Measurements from ENCODE around the gene HOTAIR.
A peak's percentile ranks its signal among the peaks of the same experiment; 100 is the strongest.

HOTAIR gene

DNA sequence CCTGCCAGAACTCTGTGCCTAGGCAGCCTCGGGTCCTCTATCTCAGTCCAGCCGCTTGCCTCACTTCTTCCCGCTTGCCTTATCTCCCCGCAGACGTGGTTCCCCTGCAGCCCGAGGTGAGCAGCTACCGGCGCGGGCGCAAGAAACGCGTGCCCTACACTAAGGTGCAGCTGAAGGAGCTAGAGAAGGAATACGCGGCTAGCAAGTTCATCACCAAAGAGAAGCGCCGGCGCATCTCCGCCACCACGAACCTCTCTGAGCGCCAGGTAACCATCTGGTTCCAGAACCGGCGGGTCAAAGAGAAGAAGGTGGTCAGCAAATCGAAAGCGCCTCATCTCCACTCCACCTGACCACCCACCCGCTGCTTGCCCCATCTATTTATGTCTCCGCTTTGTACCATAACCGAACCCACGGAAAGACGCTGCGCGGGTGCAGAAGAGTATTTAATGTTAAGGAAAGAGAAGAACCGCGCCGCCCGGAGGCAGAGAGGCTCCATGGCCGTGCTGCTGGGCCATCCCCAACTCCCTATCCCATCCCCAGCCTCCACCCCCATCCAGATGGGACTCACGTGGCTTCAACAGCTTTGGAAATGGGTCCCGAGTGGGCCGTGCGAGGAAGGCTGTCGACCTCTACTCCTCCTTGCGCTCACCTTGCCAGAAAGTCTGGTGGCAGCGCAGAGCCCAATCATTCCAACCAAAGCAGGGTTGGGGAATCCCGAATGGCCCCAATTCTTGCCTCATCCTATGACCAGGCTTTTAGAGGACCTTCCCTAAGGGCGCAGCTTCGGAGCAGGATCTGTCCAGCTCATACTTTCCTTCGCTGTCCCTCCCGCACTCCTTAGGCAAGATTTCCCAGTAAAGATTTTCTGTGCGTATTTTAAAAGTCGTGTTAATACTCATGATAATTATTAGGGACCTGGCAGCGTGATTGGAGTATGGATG, 29.6 kb downstream of the HOTAIR start:
- no peak for DNase-seq (ENCODE audit: low read depth)

DNA sequence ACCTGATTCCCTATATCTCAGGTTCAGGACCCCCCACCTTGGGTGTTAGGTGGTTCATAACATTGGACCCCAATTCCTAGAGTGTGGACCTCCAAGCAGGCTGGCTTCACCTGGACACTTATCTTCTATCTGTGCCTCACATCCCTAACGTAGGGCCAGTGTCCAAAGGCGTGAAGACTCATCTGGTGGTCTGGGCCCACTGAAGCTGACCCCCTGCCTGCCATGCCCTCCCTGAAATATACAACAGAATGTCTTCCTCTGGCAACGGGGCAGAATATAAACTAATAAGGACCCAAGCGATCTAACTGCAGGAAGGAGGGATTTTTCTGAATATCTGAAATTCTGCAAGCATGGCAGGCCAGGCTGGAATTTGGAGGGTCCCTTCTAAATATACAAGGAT, 30.5 kb downstream of the HOTAIR start:
- DNase-seq (ENCODE audit: low read depth) = no peak

DNA sequence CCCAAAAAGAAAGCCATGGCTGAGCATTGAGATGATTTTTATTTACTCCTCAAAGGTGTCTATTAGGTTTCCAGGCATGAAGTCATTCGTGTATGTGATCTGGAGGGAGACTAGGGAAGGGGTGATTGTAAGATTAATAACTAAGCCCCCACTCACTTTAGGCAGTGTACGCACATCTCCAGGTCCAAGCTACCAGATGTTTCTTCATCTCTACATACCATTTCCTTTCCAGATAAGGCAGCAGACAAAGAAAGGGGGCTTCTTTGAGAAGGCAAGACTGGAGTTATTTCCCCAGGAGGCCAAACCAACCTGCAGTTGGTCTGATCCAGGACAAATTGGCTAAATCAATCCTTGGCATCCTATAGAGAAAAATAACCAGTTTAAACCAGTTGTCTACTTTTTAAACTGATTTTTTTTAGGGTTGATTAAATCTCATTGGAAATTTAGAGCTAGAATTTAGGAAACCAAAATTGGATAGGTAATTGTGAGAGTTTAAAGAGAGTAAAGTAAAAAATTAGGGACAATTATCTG, 32.2 kb downstream of the HOTAIR start:
- no peak for DNase-seq (ENCODE audit: low read depth)

DNA sequence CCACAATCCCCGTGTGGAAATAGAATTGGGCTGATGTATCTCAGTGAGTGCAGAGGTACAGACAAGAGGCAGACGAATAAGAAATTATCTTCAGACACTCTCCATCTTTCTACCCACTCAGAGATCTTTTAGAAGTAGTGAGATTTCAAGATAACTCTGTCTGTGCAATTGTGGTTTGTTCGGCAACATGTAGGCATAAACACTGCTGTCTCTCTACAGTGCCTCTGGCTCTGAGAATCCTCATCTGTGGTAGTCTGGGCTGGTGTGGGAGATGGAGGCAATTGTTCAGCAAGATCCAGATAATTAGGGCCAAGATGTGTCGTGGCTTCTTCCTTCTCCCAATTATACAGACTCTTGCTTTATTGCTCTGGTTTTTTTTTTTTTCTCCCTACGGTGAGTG, 33.0 kb downstream of the HOTAIR start:
- no peak for DNase-seq (ENCODE audit: low read depth)

DNA sequence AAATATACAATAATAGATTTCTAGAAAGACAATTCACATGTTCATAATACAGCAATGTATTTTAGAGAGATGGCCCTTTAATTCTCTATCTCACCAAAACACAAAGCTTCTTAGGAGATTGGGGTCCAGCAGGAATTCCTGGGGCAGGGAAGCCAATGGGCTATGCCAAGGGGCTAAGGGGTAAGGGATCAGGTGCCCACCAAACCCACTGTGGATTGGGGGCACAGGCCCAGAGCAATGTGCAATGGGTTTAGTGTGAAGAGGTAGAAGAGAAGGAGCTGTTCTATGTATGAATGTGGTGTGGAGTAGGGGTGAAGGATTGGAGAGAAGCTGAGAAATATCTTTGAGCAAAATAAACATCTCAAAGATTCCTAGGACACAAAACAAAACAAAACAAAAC, 33.6 kb downstream of the HOTAIR start:
- no peak for DNase-seq (ENCODE audit: low read depth)

DNA sequence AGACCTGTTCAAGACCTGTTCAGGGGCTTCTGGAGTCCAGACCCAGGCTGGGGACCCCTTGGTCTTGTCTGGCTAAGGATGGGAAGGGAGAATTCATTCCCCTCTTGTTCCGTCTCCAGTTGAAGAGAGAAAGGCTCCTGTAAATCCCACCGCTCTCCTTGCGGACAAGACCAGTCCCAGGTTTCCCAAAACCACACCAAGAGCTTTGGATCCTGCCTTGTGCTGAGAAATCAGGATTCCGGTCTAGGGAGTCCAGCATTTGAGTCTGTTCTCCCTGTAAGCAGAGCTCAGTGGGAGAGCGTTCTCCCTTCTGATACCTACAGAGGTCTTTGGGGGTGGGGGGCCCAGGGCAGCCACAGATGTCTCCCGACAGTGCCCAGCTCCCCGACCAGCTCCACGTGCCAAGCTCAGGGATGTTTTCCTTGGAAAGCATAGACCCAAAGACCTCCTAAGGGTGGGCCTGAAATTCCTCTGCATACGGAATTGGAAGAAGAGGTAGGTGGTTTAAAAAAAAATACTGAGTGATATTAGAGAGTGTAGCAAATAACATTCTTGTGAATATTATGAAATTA, 34.2 kb downstream of the HOTAIR start:
- no peak for DNase-seq (ENCODE audit: low read depth)

DNA sequence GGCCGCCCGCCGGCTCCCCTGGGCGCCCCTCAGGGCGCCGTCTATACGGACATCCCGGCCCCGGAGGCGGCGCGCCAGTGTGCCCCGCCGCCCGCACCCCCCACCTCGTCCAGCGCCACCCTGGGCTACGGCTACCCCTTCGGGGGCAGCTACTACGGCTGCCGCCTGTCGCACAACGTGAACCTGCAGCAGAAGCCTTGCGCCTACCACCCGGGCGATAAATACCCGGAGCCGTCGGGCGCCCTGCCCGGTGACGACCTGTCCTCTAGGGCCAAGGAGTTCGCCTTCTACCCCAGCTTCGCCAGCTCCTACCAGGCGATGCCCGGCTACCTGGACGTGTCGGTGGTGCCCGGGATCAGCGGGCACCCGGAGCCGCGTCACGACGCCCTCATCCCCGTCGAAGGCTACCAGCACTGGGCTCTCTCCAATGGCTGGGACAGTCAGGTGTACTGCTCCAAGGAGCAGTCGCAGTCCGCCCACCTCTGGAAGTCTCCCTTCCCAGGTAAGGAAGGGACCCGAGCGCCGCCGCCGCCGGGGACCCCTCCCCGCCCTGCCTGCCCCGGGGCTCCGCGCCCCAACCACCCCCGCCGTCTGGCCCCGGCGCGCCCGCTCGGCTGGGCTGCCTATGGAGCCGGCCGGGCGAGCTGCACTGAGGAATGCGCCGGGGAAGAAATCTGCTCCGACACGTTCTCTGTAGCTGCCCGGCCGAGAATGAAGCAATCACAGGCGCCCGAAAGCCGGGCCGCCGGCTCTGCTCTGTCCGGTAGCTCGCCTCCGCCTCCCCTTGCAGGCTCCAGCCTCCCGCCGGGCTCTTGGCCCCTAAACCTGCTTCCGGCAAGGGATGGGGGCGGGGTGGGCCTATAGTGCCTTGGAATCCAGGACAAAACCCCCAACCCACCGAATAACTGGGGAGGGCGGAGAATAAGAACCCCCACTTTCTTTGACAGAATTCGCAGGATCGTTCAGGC, 35.3 kb downstream of the HOTAIR start:
- peak; percentile 72 for DNase-seq (ENCODE audit: low read depth)

DNA sequence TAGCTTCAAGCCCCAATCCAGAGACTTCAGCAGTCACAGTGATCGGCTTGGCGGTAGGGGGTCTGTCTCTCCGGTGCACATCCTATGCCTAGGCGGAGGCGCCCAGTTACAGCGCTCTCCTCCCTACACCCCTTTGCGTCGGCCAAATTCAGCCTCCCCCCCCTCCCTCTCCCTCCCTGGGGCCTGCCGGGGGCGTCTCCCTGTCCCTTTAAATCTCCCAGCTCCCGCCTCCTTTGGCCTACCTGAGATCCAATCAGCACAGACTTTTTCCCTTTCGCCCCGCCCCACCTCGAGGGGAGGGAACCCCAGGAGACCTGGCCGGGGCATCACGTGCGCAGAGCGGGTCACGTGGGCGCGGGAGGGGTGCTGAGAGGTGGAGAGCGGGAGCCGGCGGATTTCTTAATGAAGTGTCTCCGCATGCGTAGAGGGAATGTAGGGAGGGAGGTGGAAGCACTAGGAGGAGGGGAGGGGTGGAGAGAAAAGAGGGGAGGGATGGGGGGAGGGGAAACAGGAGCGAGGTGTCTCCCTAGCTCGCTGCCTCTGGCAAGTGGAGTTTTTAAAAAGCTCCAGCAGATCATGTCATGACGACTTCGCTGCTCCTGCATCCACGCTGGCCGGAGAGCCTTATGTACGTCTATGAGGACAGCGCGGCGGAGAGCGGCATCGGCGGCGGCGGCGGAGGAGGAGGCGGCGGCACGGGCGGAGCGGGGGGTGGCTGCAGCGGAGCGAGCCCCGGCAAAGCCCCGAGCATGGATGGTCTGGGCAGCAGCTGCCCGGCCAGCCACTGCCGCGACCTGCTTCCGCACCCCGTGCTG, 36.2 kb downstream of the HOTAIR start, which contains the start of gene HOXC13:
HOXC13 (plus strand) TSS at position 506 of the 815 bp plus-strand sequence; CDS start at position 582, 76 bp downstream.
- DNase-seq (ENCODE audit: low read depth) = peak; percentile 76

DNA sequence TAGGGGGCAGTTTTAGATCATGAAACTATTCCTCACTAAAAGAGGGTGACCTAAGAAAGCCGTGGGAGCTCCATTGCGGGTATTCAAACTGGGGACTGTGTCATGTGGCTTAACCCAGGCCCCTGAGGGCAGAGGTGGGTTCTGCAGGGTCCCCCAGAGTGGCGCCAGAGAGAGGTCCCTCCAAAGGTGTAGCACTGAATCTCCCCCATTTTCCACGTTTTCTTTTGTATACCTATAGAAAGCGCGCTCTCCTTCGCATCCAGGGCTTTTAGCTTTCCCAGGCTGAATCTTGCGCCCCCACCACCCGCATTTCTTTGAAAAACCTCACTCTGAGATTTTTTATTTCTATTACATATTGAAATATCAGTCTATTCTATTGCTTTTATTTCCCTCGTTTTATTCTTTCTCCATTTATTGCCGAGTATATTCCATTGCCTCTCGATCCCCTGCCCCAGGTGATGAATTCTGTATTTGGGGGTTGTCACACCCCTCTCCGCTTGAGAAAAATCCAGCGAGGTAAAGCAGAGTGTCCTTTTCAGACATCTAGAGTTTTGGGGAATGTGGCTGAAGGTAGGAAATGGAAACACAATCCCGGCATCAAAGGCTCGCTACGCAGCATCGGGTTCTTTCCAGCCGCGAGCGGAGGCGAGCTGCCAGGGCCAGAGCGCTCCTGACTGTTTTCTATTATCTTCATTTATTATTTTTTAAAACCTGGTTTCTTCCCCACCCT, 37.0 kb downstream of the HOTAIR start:
- no peak for DNase-seq (ENCODE audit: low read depth)

DNA sequence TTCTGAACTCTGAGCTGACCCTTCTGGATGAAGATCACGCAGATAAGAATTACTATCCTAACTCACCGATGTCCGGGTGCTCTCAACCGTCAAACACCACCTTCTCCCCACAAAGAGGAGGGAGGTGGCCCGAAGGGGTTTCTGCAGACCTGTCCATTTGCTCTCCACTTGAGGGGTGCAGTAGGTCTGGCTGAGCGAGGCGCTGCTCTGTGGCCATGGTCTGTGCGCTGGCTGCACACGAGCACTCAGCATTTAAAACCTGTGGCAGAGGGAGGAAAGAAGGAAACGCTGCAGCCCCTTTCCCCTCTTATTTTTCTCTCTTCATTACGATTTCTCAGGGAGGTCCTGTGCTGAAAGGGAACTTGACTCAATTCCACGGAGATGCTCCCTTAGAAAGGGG, 37.7 kb downstream of the HOTAIR start:
- no peak for DNase-seq (ENCODE audit: low read depth)

DNA sequence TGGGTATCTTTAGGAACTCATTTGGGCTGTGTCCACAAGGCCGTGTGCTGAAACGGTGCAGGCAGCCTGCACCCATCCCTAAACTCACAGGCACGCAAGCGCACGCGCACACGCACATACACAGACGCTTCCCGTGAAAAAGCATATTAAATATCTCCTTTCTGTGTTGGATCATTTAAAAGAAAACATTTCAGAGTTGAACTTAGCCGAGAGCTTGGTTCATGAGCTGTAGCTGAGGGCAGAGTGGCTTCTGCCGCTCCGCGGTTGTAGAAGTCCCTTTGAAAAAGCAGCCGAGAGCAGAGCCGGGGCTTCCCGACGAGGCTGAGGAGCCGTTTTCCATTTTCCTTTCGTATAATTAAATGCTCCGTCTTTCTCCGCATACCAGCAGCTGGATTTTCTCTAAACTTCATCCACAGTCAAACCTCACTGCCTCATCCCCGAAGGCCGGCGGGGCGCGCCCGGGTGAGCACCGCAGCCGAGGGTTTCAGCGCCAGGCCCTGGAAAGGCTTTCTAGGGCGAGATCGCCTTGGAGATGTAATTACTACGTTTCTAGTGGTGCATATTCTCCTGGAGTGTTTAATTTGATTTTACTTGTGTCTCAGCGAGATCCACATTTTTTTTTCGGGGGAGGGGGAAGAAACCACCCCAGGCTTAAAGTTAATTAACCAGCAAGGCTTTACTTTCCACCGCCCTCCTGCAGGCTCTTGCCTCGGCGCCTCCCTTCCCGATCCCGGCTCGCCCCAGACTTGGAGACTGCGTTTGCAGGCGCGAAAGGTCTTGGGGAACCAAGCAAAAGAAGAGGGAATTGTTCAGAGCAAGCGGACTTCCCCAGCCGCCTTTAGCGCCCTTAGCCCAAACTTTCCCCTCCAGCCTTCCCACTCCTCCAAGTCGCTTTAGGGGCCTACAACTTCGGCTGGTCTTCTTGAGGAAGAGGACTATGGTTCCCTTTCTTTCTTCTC, 39.1 kb downstream of the HOTAIR start:
- no peak for DNase-seq (ENCODE audit: low read depth)

DNA sequence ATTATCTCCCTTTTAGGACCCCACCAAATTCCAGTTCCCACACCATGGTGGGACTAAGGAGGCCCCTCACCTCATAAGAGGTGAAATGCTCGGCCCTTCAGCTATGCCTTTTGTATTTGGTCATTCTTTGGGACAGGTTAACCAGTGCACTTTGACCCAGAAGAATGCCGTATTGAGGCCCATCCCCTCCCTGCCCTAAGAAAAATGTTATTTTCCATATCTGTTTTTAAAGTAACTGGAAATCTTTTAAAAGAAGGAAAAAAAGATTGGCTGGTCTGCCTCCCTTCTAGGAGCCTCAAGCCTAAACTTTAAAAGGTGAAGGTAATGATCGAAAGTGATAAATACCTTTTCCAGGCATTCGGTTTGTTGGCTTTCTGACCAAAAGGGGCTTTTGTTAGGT, 41.8 kb downstream of the HOTAIR start:
- DNase-seq (ENCODE audit: low read depth) = no peak

DNA sequence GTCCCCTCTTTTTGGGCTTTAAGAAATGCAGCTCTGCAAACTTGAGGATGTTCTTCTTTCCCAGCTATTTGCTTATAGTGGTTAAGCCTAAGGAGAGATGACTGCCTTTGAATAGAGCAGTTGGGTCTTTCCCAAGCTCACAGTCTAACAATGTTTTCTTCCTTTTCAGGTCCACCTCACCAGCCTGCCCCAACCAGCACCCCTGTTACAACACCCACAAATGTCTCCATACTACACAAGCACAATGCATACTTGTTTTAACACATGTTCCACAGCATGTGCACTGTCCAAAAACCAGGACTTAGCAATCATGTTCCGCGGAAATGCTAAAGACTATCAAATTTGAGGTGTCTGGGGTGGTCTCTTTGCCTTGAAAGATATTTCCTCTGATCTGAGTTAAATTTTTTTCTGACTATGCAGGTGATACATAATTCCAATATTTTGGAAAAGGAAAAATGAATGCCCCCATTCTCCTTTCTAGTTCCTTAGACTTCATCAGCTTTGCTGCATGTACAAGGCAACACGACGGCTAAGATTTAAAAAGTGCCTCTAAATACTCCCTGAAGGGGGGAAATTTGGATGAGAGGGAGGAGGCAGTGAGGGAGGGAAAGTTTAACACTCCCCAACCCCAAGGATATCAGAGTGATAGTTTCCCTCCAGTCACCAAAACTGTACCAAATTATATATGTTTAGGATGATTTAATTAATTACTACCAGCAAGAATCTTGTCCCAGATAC, 42.7 kb downstream of the HOTAIR start:
- DNase-seq (ENCODE audit: low read depth) = no peak

DNA sequence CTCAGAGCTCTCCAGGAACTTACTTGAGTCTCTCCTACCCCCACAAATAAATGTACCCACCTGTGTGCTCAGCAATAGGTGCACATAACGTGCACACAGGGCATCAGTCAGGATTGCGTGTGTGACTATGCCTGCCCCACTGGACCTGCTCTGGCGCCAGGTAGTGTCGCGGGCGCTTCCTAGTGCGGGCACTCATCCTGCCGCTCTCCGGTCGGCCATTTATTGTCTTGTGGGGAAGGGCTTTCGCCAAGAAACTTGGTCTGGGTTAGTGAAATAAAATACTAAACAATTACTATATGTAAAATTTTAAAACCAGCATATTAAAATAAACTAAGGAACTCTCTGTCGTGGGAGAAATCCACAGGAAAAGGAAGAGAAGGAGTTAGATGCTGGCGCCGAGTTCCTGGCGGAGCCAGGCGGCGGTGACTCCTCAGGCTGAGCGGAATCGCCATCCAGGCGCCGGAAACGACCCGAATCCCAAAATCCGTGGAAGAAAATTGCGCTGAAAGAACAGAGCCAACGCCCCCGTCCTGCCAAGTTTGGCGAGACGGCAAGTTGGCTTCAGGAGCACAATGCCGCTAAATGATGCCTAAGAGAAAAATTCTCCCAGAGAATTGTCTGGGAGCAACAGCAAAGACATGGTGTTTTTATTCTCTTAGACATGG, 44.0 kb downstream of the HOTAIR start:
- DNase-seq (ENCODE audit: low read depth) = no peak

DNA sequence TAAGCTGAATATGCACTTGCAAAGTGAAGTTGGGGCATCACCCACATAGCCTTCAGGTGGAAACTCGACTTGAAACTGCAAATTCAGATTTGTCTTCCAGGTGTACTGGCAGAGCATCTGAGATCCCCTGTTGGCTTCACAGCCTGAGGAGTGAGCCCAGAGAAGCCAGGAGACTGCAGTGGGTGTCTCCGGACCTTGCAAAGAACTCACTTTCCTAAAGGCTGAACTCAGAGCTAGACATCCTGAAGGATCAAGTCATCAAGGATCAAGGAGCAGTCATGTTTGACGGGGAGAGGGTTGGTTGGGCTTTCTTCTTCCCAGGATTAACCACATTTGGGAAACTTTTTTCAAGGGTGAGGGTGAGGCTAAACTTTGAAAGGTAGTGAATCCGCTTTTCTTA, 45.2 kb downstream of the HOTAIR start:
- no peak for DNase-seq (ENCODE audit: low read depth)

DNA sequence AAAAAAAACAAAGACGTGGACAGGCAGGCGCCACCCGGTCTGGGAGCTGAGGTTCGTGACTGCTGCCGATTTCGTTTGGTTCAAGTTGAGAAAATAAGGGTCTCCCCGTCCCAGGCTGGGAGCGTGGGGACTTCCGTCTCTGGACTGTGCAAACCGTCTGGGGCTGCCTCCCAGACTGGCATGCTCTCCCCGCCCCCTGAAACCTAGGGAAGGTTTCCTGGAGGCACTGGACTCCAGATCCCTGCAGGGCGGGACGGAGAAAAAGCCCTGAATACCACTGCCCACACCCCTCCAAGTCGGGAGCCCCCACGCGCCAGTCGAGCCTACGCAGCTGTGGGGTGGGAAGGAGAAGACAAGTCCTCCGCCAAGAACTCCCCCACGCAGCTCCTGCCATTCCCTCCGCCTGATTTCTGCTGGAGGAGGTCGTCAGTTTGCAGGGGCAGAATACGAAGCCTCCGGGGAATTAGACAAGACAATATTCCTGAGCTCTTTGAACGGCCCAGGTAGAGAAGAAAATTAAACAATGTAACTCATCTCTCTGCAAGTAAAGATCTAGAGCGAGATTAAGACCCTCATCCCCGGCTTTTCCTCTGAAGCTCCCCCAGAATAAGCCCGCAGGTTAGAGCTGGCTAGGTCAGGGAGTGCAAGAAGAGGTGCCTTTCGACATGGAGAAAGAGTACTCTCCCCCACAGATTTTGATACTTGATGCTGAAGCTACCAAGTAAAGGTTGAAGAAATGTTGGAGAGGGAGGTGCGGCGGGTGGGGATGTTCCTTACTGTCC, 46.5 kb downstream of the HOTAIR start:
- no peak for DNase-seq (ENCODE audit: low read depth)

Measured in EH (cell line).